GM18526 (cell line): ENCODE measurements around the gene CDKL2.

ENCODE experiments used
- POLR2A ChIP-seq: IDR thresholded peaks from 3 replicates; pipeline ENCODE4 v1.6.1; 2011; ENCODE audit not compliant: insufficient read length; ENCODE audit errors: extremely low read depth

Gene CDKL2

DNA sequence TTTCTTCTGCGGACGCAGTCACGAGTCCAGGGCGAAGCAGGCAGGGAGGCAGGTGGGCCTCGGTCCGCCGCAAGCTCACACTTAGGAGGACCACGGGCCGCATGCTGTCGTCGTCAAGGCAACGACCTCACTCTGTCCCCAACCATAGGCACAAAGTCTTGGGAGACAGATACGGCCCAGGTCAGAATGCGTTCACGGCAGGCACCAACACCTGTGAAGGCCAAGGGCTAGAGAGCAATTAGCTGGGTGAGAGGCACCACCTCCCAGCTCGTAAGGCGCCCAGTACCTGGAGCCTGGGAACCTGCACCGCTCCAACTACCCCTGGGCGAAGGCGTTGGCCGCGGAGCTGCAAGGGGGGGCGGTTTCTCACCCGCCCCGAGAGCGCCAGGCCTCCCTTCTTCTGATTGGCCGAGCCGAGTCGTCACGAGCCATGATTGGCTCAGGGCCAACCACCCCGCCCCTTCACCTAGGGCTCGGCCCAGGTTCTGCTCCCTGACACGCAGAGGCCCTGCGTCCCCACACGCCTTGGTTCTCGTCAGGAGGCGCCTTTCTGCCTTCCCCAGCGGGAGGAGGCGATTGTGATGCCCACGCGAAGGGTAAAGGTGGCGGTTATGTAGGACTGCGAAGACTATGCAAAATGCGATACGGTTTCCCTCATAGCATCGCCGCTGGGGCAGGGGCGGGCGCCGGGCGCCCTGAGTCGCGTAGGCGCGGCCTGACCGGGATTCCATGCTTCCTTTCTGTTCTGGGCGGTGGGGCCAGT, at the start of gene CDKL2:
CDKL2 (minus strand) TSS at position 355 of the 763 bp plus-strand sequence. CDS start 4,540 bp downstream, outside the sequence.
- TF ChIP-seq POLR2A: peak; percentile 32

GRCh38 chr4:75678965-75679364, 48.6 kb upstream of the CDKL2 start:
- TF ChIP-seq POLR2A: no peak

DNA sequence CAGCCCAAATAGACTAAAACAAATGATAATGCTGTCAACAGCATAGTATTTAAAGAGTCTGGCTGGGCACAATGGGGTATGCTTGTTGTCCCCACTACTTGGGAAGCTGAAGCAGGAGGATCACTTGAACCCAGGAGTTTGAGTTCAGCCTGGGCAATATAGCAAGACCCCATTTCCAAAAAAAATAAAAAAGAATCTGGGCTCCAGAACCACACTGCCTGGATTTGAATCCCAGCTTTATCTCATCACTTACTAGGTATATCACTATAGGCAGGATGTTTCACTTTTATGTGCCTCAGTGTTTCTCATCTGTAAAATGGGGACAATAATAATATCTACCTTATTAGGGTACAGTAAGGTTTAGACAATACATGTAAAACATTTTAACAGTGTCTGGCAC, 48.1 kb upstream of the CDKL2 start:
- TF ChIP-seq POLR2A: no peak

DNA sequence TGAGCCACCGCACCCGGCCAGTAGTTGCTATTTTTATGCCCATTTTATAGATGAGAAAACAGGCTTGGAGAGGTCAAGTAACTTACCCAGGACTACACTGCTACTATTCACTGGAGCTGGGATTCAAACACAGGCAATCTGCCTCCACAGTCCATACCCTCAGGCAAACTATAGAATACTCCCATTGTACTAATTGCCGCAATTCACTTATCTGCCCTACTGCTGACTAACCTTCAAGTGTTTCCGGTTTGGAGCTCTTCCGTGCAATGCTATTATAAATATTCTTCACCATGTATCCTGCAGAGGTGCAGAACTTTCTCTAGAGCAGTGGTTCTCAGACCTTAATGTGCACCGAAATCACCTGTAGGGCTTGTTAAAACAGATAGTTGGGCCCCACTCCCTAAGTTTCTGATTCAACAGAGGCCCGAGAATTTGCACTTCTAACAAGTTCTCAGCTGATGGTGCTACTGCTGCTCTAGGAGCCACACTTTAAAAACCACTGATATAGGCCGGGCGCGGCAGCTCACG, 44.7 kb upstream of the CDKL2 start:
- TF ChIP-seq POLR2A: no peak

DNA sequence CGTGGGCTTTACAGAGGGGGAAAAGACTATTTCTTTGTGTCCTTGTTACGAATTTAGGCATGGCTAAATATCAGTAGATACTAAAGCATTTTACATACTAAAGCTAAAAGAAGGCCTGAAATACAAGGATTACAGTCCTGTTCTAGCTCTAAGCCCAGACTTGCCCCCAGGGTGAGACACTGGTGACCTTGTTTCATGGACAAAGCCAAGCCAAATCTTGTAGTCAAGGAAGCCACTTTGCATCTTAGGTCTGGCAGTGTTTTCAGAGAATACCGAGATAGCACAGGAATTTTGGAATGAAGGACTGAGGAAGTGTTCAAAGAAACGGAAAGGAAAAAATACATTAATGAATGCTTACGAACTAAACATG, 43.6 kb upstream of the CDKL2 start:
- no peak for TF ChIP-seq POLR2A

GRCh38 chr4:75673027-75673958, 43.0 kb upstream of the CDKL2 start, which contains the start of gene G3BP2:
TSS of gene G3BP2 (minus strand) at chr4:75673411. CDS start at chr4:75662025, 11,386 bp downstream.
- TF ChIP-seq POLR2A: peak; percentile 90

GRCh38 chr4:75672461-75673026, 42.2 kb upstream of the CDKL2 start:
- no peak for TF ChIP-seq POLR2A

DNA sequence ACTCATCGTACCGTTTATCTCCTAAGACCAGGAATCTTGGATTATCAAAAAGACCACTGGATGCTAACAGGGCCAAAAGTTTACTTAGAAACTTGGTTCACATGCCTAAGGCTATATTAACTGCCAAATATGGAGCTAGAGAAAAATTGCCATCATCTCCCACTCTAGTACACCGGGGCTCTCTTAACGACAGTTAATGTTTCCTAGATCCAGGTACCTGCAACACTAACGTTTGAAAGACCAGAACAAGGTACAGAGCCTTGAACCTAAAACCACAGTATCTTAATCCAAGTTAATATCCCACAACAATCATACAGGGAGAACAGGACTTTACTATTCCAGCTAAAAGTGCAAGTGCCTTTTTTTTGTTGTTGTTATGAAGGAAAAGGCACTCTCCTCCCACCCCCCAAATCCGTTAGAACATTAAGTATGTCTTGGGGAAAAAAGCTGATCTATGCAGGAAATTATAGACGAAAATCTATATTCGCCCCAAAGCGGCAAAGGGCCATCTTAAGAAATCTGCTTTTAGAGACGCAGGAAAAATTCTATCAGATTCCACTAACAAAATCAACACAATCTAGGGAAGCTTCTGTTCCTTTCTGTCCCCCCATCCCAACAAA, 41.6 kb upstream of the CDKL2 start:
- TF ChIP-seq POLR2A: no peak

GRCh38 chr4:75668596-75668995, 38.3 kb upstream of the CDKL2 start:
- no peak for TF ChIP-seq POLR2A

DNA sequence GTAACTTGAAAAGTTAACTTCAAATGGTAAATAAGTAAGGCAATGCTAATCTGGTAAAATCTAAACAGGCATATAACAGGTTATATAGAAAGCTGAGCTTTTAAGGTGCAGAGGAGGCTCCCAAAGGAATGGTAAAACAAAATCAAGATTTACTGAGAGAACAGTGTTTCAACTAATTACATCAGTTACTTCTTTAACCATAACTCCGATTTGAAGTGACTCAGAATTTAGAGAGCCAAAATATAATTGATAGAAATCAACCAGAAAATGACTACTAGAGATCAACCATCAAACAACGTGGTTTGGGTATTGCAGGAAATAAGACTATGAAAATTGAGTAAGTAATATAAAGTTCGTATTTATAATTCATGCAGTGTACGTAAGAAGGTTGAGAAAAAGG, 36.0 kb upstream of the CDKL2 start:
- no peak for TF ChIP-seq POLR2A

DNA sequence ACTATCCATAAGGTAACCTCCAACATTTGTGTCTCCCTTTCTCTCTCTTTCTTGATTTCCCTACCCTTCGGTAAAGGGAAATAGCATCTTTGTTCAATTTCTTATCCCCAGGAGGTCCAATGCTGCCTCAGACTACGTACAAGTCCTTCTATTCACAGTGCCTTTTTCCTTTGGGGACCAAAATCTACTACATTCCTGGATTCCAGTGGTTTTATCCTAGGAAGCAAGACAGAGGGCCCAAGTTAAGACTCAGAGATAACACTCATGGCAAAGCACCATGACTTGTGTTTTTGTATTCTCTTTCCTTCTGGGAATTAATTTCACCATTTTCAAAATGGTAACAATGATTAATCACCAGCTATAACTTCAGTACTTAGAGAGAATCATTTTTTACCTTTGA, 32.3 kb upstream of the CDKL2 start:
- no peak for TF ChIP-seq POLR2A

DNA sequence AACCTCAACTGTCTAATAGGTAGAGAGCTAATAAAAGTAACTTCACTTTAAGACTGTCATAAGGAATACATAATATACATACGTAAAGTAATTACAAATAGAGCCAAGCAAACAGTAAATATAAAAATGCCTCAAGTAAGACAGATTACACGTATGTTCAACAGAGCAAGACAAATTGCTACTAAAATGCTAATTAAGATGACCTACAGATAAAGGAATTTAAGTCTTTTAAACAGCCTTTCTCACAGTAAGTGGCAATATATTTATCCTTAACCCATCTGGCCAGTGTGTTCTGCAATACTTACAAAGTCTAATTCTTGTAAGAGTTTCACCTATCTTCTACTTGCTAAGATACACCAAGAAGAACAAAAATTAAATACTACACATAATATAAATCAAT, 30.2 kb upstream of the CDKL2 start:
- no peak for TF ChIP-seq POLR2A

DNA sequence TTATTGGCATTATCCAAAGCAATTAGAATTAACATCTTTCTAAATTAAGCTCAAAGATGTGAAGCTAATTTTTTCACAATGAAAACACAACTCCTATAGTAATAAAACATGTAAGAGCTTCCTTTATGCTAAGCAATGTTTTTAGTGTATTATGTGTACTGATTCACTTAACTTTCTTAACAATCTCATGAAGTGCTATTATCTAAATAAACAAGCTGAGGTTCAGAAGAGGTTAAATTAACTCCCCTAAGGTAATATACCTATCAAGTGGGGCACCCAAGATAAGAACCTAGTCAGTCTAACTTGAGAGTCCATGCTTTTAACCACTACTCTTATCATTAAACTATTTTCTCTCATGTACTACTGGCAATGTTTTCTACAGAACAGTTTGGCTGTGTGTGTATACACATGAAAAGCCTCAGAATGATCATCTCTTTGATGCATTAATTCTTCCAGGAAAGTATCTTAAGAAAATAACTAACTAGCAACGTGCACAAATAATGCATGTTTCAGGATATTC, 29.2 kb upstream of the CDKL2 start:
- TF ChIP-seq POLR2A: no peak

DNA sequence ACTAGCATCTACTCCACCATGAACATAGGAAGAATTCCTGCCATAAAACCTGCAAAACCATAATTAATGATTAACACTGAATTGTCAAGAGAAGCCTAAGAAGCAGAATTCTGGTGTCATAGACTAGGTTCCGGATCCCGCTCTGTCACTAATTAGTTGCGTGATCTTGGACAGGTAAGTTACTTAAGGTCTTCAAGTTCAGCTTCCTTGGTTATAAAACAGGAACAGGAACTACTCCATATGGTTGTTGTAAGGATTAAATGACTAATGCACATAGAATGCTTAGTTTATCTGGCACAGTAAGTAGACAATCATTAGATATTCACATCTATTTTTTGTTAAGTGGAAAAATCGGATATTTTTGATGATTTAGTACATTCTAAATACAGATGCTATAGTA, 28.5 kb upstream of the CDKL2 start:
- TF ChIP-seq POLR2A: no peak

- no peak for TF ChIP-seq POLR2A
Measured at GRCh38 chr4:75655562-75655961, 25.2 kb upstream of the CDKL2 start.

- TF ChIP-seq POLR2A: no peak
Measured at GRCh38 chr4:75654905-75655304, 24.6 kb upstream of the CDKL2 start.
